Smooth muscle cell of bladder (primary cell): Measurements from ENCODE around the gene PCDHGB6. TPM values are rescaled to one million over a fixed set of nuclear protein-coding genes. Genes with fewer than 3 reads are reported as not detected.

Experiments used
- total RNA-seq: library from RNA; depleted of rRNA; stranded (reverse); fragments of >200 nt; gene quantifications from 2 replicates; pipeline ENCODE4 v1.2.3, GENCODE V29; 2014

PCDHGB6 gene
- total RNA-seq = 2.7 and 3.1 TPM in 2 replicates

GRCh38 chr5:141407790-141408505 lies at the start of gene PCDHGB6:
Gene PCDHGB6, plus strand, starts transcription at chr5:141408021. Its CDS starts 182 bp downstream, at chr5:141408203.

GRCh38 chr5:141359790-141360426 lies 47.9 kb upstream of the PCDHGB6 start, which contains the start of gene PCDHGB2:
Gene PCDHGB2, plus strand, starts transcription at chr5:141359994. Its CDS starts 142 bp downstream, at chr5:141360136.

GRCh38 chr5:141363952-141364660 lies 43.7 kb upstream of the PCDHGB6 start, which contains the start of gene PCDHGA5:
Gene PCDHGA5, plus strand, starts transcription at chr5:141364162. Its CDS starts 169 bp downstream, at chr5:141364331.

GRCh38 chr5:141369994-141370848 lies 37.6 kb upstream of the PCDHGB6 start, which contains the start of gene PCDHGB3:
Gene PCDHGB3, plus strand, starts transcription at chr5:141370242. Its CDS starts 153 bp downstream, at chr5:141370395.

GRCh38 chr5:141373673-141374317 lies 34.0 kb upstream of the PCDHGB6 start, which contains the start of gene PCDHGA6:
Gene PCDHGA6, plus strand, starts transcription at chr5:141373891. Its CDS starts 193 bp downstream, at chr5:141374084.

GRCh38 chr5:141382469-141383294 lies 25.1 kb upstream of the PCDHGB6 start, which contains the start of gene PCDHGA7:
Gene PCDHGA7, plus strand, starts transcription at chr5:141382742. Its CDS starts 158 bp downstream, at chr5:141382900.

GRCh38 chr5:141387557-141388311 lies 20.1 kb upstream of the PCDHGB6 start, which contains the start of gene PCDHGB4:
Gene PCDHGB4, plus strand, starts transcription at chr5:141387698. Its CDS starts 187 bp downstream, at chr5:141387885.

GRCh38 chr5:141392429-141393198 lies 15.2 kb upstream of the PCDHGB6 start, which contains the start of gene PCDHGA8:
Gene PCDHGA8, plus strand, starts transcription at chr5:141392633. Its CDS starts 181 bp downstream, at chr5:141392814.

GRCh38 chr5:141397756-141398551 lies 9.9 kb upstream of the PCDHGB6 start, which contains the start of gene PCDHGB5:
Gene PCDHGB5, plus strand, starts transcription at chr5:141397947. Its CDS starts 181 bp downstream, at chr5:141398128.

GRCh38 chr5:141402553-141403243 lies 5.1 kb upstream of the PCDHGB6 start, which contains the start of gene PCDHGA9:
Gene PCDHGA9, plus strand, starts transcription at chr5:141402778. Its CDS starts 175 bp downstream, at chr5:141402953.

GRCh38 chr5:141412854-141413539 lies 5.2 kb downstream of the PCDHGB6 start, which contains the start of gene PCDHGA10:
Gene PCDHGA10, plus strand, starts transcription at chr5:141412987. Its CDS starts 189 bp downstream, at chr5:141413176.

GRCh38 chr5:141417494-141418172 lies 9.8 kb downstream of the PCDHGB6 start, which contains the start of gene PCDHGB7:
Gene PCDHGB7, plus strand, starts transcription at chr5:141417677. Its CDS starts 183 bp downstream, at chr5:141417860.

GRCh38 chr5:141420855-141421488 lies 13.2 kb downstream of the PCDHGB6 start, which contains the start of gene PCDHGA11:
Gene PCDHGA11, plus strand, starts transcription at chr5:141421051. Its CDS starts 177 bp downstream, at chr5:141421228.

GRCh38 chr5:141430332-141431113 lies 22.7 kb downstream of the PCDHGB6 start, which contains the start of gene PCDHGA12:
Gene PCDHGA12, plus strand, starts transcription at chr5:141430507. Its CDS starts 253 bp downstream, at chr5:141430760.

